Left lung (tissue), 10 donors: ENCODE data around the gene PRICKLE3. TPM values are rescaled to one million over a fixed set of nuclear protein-coding genes. Genes with fewer than 3 reads are reported as not detected.
A peak's percentile ranks its signal among the peaks of the same experiment; 100 is the strongest.

Experiments used
- ATAC-seq: fragments of 200-7000 bp; cut with Tn5 transposase; one replicate; pipeline ENCODE4 v1.9.1; 2020; ENCODE audit warnings: moderate library complexity
- DNase-seq, 4 donors: peaks; one replicate each; pipeline ENCODE4 v3.0.0-alpha.2; 2013 to 2020
- H3K27ac ChIP-seq, 2 donors: fragments of 200-600 bp; sonication (generic) in 1 of 2; one replicate each; pipeline versions ENCODE4 v1.5.0 to v1.8.0; 2020 to 2021
- H3K27me3 ChIP-seq, 2 donors: fragments of 200-600 bp; sonication (generic) in 1 of 2; one replicate each; pipeline versions ENCODE4 v1.5.0 to v1.8.0; 2020 to 2021
- H3K36me3 ChIP-seq, 2 donors: fragments of 200-600 bp; sonication (generic) in 1 of 2; one replicate each; pipeline versions ENCODE4 v1.5.0 to v1.8.0; 2020 to 2021
- H3K4me1 ChIP-seq, 2 donors: fragments of 200-600 bp; one replicate each; pipeline ENCODE4 v1.8.0; 2021
- H3K4me3 ChIP-seq, 2 donors: fragments of 200-600 bp; sonication (generic) in 1 of 2; one replicate each; pipeline versions ENCODE4 v1.5.0 to v1.8.0; 2020 to 2021; ENCODE audit warnings: mild to moderate bottlenecking in 1 of 2
- H3K9me3 ChIP-seq, 2 donors: fragments of 200-600 bp; sonication (generic) in 1 of 2; one replicate each; pipeline versions ENCODE4 v1.5.0 to v1.8.0; 2020 to 2021
- CTCF ChIP-seq, 2 donors: fragments of 200-600 bp; sonication (generic) in 1 of 2; IDR thresholded peaks; one replicate each; pipeline versions ENCODE4 v1.5.0 to v1.8.0; 2021; ENCODE audit warnings: antibody characterized with exemption in 2 of 2
- intact Hi-C, 2 donors: fragments of 100-400 bp; cut with DNase I; formaldehyde crosslinking; loops; one replicate each; pipeline versions ENCODE4 v1.11.2 to v1.14.2; 2022
- polyA plus RNA-seq, 6 donors: library from polyadenylated mRNA; unstranded; fragments of 120-200 nt; gene quantifications; one replicate each; pipeline ENCODE4 v1.2.1, GENCODE V29; 2013; ENCODE audit not compliant: insufficient read length in 6 of 6
- total RNA-seq, 2 donors: library from RNA; stranded (reverse); fragmentation: NEBNext Ultra II Directional; extraction: Animal tissue kit (Norgen Biotek cat#: 25700); gene quantifications; one replicate each; pipeline ENCODE4 v1.2.1, GENCODE V29; 2021
- donor health status: DM: no; HTN: yes; CAD: no.
- donor health status: DM: no; HTN: no; CAD: no.

Gene PRICKLE3
- total and polyA plus RNA-seq, 8 donors = 5.5 to 17.6 (median 5.8) TPM

- intact Hi-C loops = no loop called here
- H3K27ac ChIP-seq = no peak overlapping the region
- DNase-seq (no peak), ATAC-seq (no peak)
- no peaks in the 10 kb centered on the region for H3K27me3 ChIP-seq
- H3K36me3 ChIP-seq = peaks cover 0 to 77% of the 10 kb centered on the region in 2 donors
- H3K4me1 ChIP-seq = peaks cover 0 to 24% of the 10 kb centered on the region in 2 donors
- TF ChIP-seq CTCF (IDR thresholded peaks at IDR 0.05) = no peak
- no peaks in the 10 kb centered on the region for H3K9me3 ChIP-seq
- H3K4me3 ChIP-seq = no peak overlapping the region
Measured at GRCh38 chrX:49177873-49178480, 8.2 kb downstream of the PRICKLE3 start.

- peaks cover 0 to 71% of the 10 kb centered on the region in 2 donors for H3K36me3 ChIP-seq
- peak; percentile 84 for ATAC-seq
- TF ChIP-seq CTCF (IDR thresholded peaks at IDR 0.05) = no peak
Measured at GRCh38 chrX:49177338-49177833, 8.8 kb downstream of the PRICKLE3 start.

GRCh38 chrX:49176421-49177326 is 9.5 kb downstream of the PRICKLE3 start:
- Histone ChIP-seq H3K27me3 (no peaks in the 10 kb centered on the region), H3K4me3 (peak overlapping the region in 1 of 2 donors; percentile 7), H3K36me3 (peaks cover 0 to 66% of the 10 kb centered on the region in 2 donors), H3K27ac (peak overlapping the region; percentile 13 to 75), H3K4me1 (peaks cover 0 to 28% of the 10 kb centered on the region in 2 donors), H3K9me3 (no peaks in the 10 kb centered on the region)
- TF ChIP-seq CTCF (IDR thresholded peaks at IDR 0.05) = no peak
- DNase-seq = no peak
- peak; percentile 56 for ATAC-seq
- intact Hi-C loops = no loop called here

More at GRCh38 chrX:49177338-49177833, 8.8 kb downstream of the PRICKLE3 start:
- no peak overlapping the region for H3K4me3 ChIP-seq
- H3K9me3 ChIP-seq = no peaks in the 10 kb centered on the region
- no peaks in the 10 kb centered on the region for H3K27me3 ChIP-seq
- DNase-seq = no peak
- peaks cover 0 to 28% of the 10 kb centered on the region in 2 donors for H3K4me1 ChIP-seq
- H3K27ac ChIP-seq = peak overlapping the region; percentile 13 to 75
- intact Hi-C loops = no loop called here

GRCh38 chrX:49175435-49176274 is 10.5 kb downstream of the PRICKLE3 start:
- ATAC-seq (no peak), DNase-seq (no peak)
- Histone ChIP-seq H3K9me3 (no peaks in the 10 kb centered on the region), H3K27ac (peak overlapping the region in 1 of 2 donors; percentile 75), H3K36me3 (peaks cover 0 to 66% of the 10 kb centered on the region in 2 donors), H3K4me3 (no peak overlapping the region), H3K4me1 (peaks cover 0 to 31% of the 10 kb centered on the region in 2 donors), H3K27me3 (no peaks in the 10 kb centered on the region)
- intact Hi-C loops = no loop called here
- TF ChIP-seq CTCF (IDR thresholded peaks at IDR 0.05) = no peak
